Measurements from ENCODE around the gene AUTS2. TPM values are rescaled to one million over a fixed set of nuclear protein-coding genes. Genes with fewer than 3 reads are reported as not detected.

The AUTS2 gene
- total RNA-seq, 1 experiment from 2014 or later, result 50.0 TPM

GRCh38 chr7:70542750-70543376 lies 944.6 kb downstream of the AUTS2 start:
- Mint-ChIP-seq H3K27ac (no peak overlapping the region), H3K4me1 (peaks cover 11% of the 10 kb centered on the region), H3K9me3 (no peaks in the 10 kb centered on the region), H3K4me3 (no peak overlapping the region), H3K36me3 (no peaks in the 10 kb centered on the region), H3K27me3 (ENCODE audit: low read depth) (no peaks in the 10 kb centered on the region; the same call in 1 of the 2 replicates)
- ChIA-PET CTCF (no interaction called here), POLR2A (no interaction called here)
- ATAC-seq (no peak), DNase-seq (ENCODE audit: low spot score) (no peak)
- no peak for TF ChIP-seq SMAD4 (CRISPR knock-in tag; IDR thresholded peaks at IDR 0.05)

GRCh38 chr7:70544016-70544415 lies 945.7 kb downstream of the AUTS2 start:
- peaks cover 11% of the 10 kb centered on the region for H3K4me1 Mint-ChIP-seq
- ChIA-PET CTCF (no interaction called here), POLR2A (interaction anchor here (0.7 kb wide), 1 partner anchor 373 kb away, joined by 4 read pairs; no protein-coding TSS in a partner anchor)
- H3K36me3 Mint-ChIP-seq, result no peaks in the 10 kb centered on the region
- DNase-seq (ENCODE audit: low spot score), result no peak
- no peak overlapping the region for H3K27ac Mint-ChIP-seq
- H3K9me3 Mint-ChIP-seq, result no peaks in the 10 kb centered on the region
- H3K27me3 Mint-ChIP-seq (ENCODE audit: low read depth), result no peaks in the 10 kb centered on the region; the same call in 1 of the 2 replicates
- no peak overlapping the region for H3K4me3 Mint-ChIP-seq
- no peak for TF ChIP-seq AR (CRISPR knock-in tag; IDR thresholded peaks at IDR 0.05)
- no peak for TF ChIP-seq CREB1 (CRISPR knock-in tag; IDR thresholded peaks at IDR 0.05)
- TF ChIP-seq ATF1 (CRISPR knock-in tag; IDR thresholded peaks at IDR 0.05), result no peak
- TF ChIP-seq ESRRA (CRISPR knock-in tag; IDR thresholded peaks at IDR 0.05; ENCODE audit: borderline replicate concordance), result no peak
- TF ChIP-seq CBFB (CRISPR knock-in tag; IDR thresholded peaks at IDR 0.05; ENCODE audit: low read depth), result no peak
- TF ChIP-seq ZNF512 (CRISPR knock-in tag; IDR thresholded peaks at IDR 0.05; ENCODE audit: borderline replicate concordance), result no peak
- no peak for TF ChIP-seq ZSCAN18 (CRISPR knock-in tag; IDR thresholded peaks at IDR 0.05)
- no peak for ATAC-seq

GRCh38 chr7:70545214-70545613 lies 946.9 kb downstream of the AUTS2 start:
- Mint-ChIP-seq H3K27ac (no peak overlapping the region), H3K4me1 (peaks cover 11% of the 10 kb centered on the region), H3K27me3 (ENCODE audit: low read depth) (no peaks in the 10 kb centered on the region; the same call in 1 of the 2 replicates), H3K4me3 (no peak overlapping the region), H3K36me3 (no peaks in the 10 kb centered on the region; the same call in 1 of the 2 replicates), H3K9me3 (no peaks in the 10 kb centered on the region)
- POLR2A ChIA-PET, result no interaction called here
- DNase-seq (ENCODE audit: low spot score) (no peak), ATAC-seq (no peak)
- CTCF ChIA-PET, result no interaction called here
- TF ChIP-seq GABPB1 (CRISPR knock-in tag; IDR thresholded peaks at IDR 0.05) (no peak), KAT7 (CRISPR knock-in tag; IDR thresholded peaks at IDR 0.05; ENCODE audit: borderline replicate concordance) (no peak), ZNF121 (CRISPR knock-in tag; IDR thresholded peaks at IDR 0.05) (no peak), PREB (CRISPR knock-in tag; IDR thresholded peaks at IDR 0.05; ENCODE audit: borderline replicate concordance) (no peak), CREB1 (CRISPR knock-in tag; IDR thresholded peaks at IDR 0.05) (no peak), AFF4 (CRISPR knock-in tag; IDR thresholded peaks at IDR 0.05; ENCODE audit: borderline replicate concordance) (no peak), NFE2L1 (CRISPR knock-in tag; IDR thresholded peaks at IDR 0.05) (no peak), MAX (CRISPR knock-in tag; IDR thresholded peaks at IDR 0.05) (no peak), ATF6 (CRISPR knock-in tag; IDR thresholded peaks at IDR 0.05) (no peak), CREM (CRISPR knock-in tag; IDR thresholded peaks at IDR 0.05) (no peak), NR2C2 (CRISPR knock-in tag; IDR thresholded peaks at IDR 0.05) (no peak), GRHL2 (CRISPR knock-in tag; IDR thresholded peaks at IDR 0.05; ENCODE audit: insufficient replicate concordance, severe bottlenecking) (no peak)
